A549 treated with Mapracorat at 1 μM for 4 hours (cell line): ENCODE results near the gene TUBA1C. TPM values are rescaled to one million over a fixed set of nuclear protein-coding genes. Genes with fewer than 3 reads are reported as not detected.

Experiments used
- total RNA-seq: library from RNA; stranded (reverse); fragments of 200-300 nt; extraction: Qiagen RNA extraction; gene quantifications from 5 replicates; pipeline ENCODE4 v1.2.3, GENCODE V29; 2022

The TUBA1C gene
- 1,605 to 2,005 TPM (median 1,655 TPM) in 5 replicates for total RNA-seq

GRCh38 chr12:49264873-49265792 lies at the start of gene TUBA1C:
TSS of gene TUBA1C (plus strand) at chr12:49265082. CDS start at chr12:49265182, 100 bp downstream.

GRCh38 chr12:49295082-49295936 lies 30.4 kb downstream of the TUBA1C start, which contains the start of gene PRPH:
TSS of gene PRPH (plus strand) at chr12:49295147. CDS start at chr12:49295201, 54 bp downstream.

GRCh38 chr12:49322708-49323523 lies 58.0 kb downstream of the TUBA1C start, which contains the start of gene TROAP:
TSS of gene TROAP (plus strand) at chr12:49323255. CDS start at chr12:49323609, 354 bp downstream.

Other genes starting within 250 kb of the TUBA1C start
- 37.6 to 48.4 TPM (median 39.8 TPM) in 5 replicates for gene PRKAG1, start 246.3 kb upstream of the TUBA1C start, total RNA-seq
- gene KMT2D, start 204.3 kb upstream of the TUBA1C start, total RNA-seq = 32.9 to 40.7 TPM (median 36.5 TPM) in 5 replicates
- 3.3 to 6.0 TPM (median 4.6 TPM) in 5 replicates for gene RHEBL1, start 195.1 kb upstream of the TUBA1C start, total RNA-seq
- not detected in 5 replicates for gene DHH, start 170.3 kb upstream of the TUBA1C start, total RNA-seq
- 12.7 to 18.4 TPM (median 13.4 TPM) in 5 replicates for gene LMBR1L, start 154.2 kb upstream of the TUBA1C start, total RNA-seq
- 2,300 to 2,554 TPM (median 2,409 TPM) in 5 replicates for gene TUBA1B, start 133.7 kb upstream of the TUBA1C start, total RNA-seq
- 178 to 232 TPM (median 219 TPM) in 5 replicates for gene TUBA1A, start 76.0 kb upstream of the TUBA1C start, total RNA-seq
- gene PRPH, start 30.1 kb downstream of the TUBA1C start, total RNA-seq = 1.5 to 1.9 TPM (median 1.7 TPM) in 5 replicates
- gene TROAP, start 58.2 kb downstream of the TUBA1C start, total RNA-seq = 76.5 to 121 TPM (median 80.2 TPM) in 5 replicates
- 4.3 to 6.9 TPM (median 6.6 TPM) in 5 replicates for gene C1QL4, start 72.1 kb downstream of the TUBA1C start, total RNA-seq
- 17.0 to 23.4 TPM (median 20.7 TPM) in 5 replicates for gene DNAJC22, start 81.8 kb downstream of the TUBA1C start, total RNA-seq
- 25.2 to 34.3 TPM (median 31.6 TPM) in 5 replicates for gene SPATS2, start 102.4 kb downstream of the TUBA1C start, total RNA-seq